Right lobe of liver (tissue), 6 donors: ENCODE measurements around the gene SERPINA3. TPM values are rescaled to one million over a fixed set of nuclear protein-coding genes. Genes with fewer than 3 reads are reported as not detected.

ENCODE experiments used
- ATAC-seq, 4 donors: fragments of 200-7000 bp; cut with Tn5 transposase; one replicate each; pipeline ENCODE4 v1.9.1; 2020; ENCODE audit warnings: mild to moderate bottlenecking in 4 of 4, moderate library complexity in 4 of 4
- DNase-seq, 3 donors: peaks; one replicate each; pipeline ENCODE4 v3.0.0-alpha.2; 2020
- H3K27ac ChIP-seq, 3 donors: fragments of 200-600 bp; one replicate each; pipeline ENCODE4 v1.8.0; 2022
- H3K27me3 ChIP-seq, 2 donors: fragments of 200-600 bp; one replicate each; pipeline ENCODE4 v1.8.0; 2022
- H3K36me3 ChIP-seq, 4 donors: fragments of 200-600 bp; sonication (generic) in 1 of 4; one replicate each; pipeline versions ENCODE4 v1.5.1 to v1.8.0; 2017 to 2022; ENCODE audit warnings: control low read depth in 1 of 4
- H3K4me1 ChIP-seq, 4 donors: fragments of 200-600 bp; sonication (generic) in 1 of 4; one replicate each; pipeline versions ENCODE4 v1.5.1 to v1.8.0; 2017 to 2022; ENCODE audit warnings: control low read depth in 1 of 4
- H3K4me3 ChIP-seq, 3 donors: fragments of 200-600 bp; one replicate each; pipeline ENCODE4 v1.8.0; 2022
- H3K9me3 ChIP-seq, 4 donors: fragments of 200-600 bp; sonication (generic) in 1 of 4; one replicate each; pipeline versions ENCODE4 v1.5.1 to v1.8.0; 2017 to 2022; ENCODE audit warnings: control low read depth in 1 of 4
- CTCF ChIP-seq, 4 donors: fragments of 200-600 bp in 3 of 4; fragments of 450-650 bp in 1 of 4; IDR thresholded peaks; one replicate each; pipeline versions ENCODE4 v1.5.1 to v1.8.0; 2016 to 2022; ENCODE audit warnings: antibody characterized with exemption in 4 of 4, mild to moderate bottlenecking in 2 of 4
- POLR2A ChIP-seq: fragments of 450-650 bp; IDR thresholded peaks from one replicate; pipeline ENCODE4 v1.6.1; 2017; ENCODE audit warnings: antibody characterized with exemption, mild to moderate bottlenecking
- WGBS: methylation state at CpG from one replicate; pipeline ENCODE4 v1.1.6; 2018; ENCODE audit warnings: low coverage, low lambda C conversion rate; ENCODE audit not compliant: insufficient coverage; ENCODE audit errors: missing lambda C conversion rate; 5-methylcytosine and 5-hydroxymethylcytosine counted together
- intact Hi-C, 2 donors: fragments of 100-400 bp; cut with DNase I; formaldehyde crosslinking; loops; one replicate each; pipeline versions ENCODE4 v1.11.2 to v1.14.1; 2022
- total RNA-seq, 6 experiments: library from RNA; depleted of rRNA in 2 of 6; stranded (reverse); fragments of >200 nt in 2 of 6; fragmentation: NEBNext Ultra II Directional in 3 of 6; extraction: Animal tissue kit (Norgen Biotek cat#: 25700) in 3 of 6; gene quantifications; one replicate each; pipeline versions ENCODE4 v1.1.0 to v1.2.4, GENCODE V29; 2016 to 2023
- donor health status: DM: no; HTN: yes; CAD: no.
- donor health status: DM: no; HTN: no; CAD: no.
- donor health status: DM: no; HTN: no; CAD: no.
- donor health status: DM: no; HTN: yes; CAD: no.
- donor health status: DM: no; HTN: yes; CAD: no.

The SERPINA3 gene
- total RNA-seq, 6 experiments from 2014 or later, result 5,211 to 12,749 (median 8,707) TPM

DNA sequence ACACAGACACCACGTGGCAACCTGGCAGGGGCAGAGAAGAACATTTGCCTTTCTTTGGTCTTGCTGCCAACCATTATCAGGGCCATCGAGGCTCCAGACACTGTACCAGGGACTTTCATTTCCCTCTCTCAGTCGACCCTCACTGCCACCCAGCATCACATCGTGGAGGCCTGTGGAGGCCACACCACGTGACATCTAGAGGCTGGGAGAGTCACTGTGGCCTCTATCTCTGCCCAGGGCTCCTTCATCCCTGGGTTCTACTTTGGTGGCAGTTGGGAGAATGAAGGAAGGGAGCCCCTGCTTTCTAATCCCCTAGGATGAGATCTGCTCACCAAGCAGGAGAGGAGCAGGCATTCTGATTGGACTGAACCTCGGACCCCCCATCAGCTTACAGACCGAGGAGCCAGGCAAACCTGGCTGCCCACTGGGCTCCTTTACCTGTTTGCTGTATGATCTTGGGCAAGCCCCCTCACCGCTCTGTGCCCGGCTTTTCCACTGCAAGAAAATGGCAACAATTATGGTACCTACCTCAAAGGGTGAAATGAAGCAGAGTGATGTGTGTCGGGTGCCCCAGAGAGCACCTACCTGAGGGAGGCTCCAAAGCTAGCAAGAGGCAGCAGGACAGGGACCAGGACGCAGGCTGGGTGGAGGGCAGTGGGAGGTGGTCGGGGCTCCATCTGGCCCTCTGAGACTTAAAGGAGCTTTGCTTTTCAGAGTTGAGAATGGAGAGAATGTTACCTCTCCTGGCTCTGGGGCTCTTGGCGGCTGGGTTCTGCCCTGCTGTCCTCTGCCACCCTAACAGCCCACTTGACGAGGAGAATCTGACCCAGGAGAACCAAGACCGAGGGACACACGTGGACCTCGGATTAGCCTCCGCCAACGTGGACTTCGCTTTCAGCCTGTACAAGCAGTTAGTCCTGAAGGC is 1.8 kb downstream of the SERPINA3 start:
- no peaks in the 10 kb centered on the region for H3K27me3 ChIP-seq
- ATAC-seq (peak in 2 of 4 donors; percentile 1 to 4), DNase-seq (peak in 1 of 3 donors; percentile 48)
- no peaks in the 10 kb centered on the region for H3K9me3 ChIP-seq
- TF ChIP-seq CTCF (IDR thresholded peaks at IDR 0.05), result no peak
- TF ChIP-seq POLR2A, result peak; percentile 40
- H3K36me3 ChIP-seq, result peaks cover 0 to 50% (median 19%) of the 10 kb centered on the region in 4 donors
- H3K4me1 ChIP-seq, result peaks cover 0 to 35% (median 3%) of the 10 kb centered on the region in 4 donors
- WGBS, result 13% methylated on average over 13 of the region's 20 CpGs
- intact Hi-C loops, result no loop called here
- peak overlapping the region; percentile 68 to 88 (median 74) for H3K4me3 ChIP-seq
- H3K27ac ChIP-seq, result peak overlapping the region; percentile 55 to 83 (median 67)

GRCh38 chr14:94614802-94615201 is 2.6 kb downstream of the SERPINA3 start:
- intact Hi-C loops, result no loop called here
- WGBS, result 47% methylated on average over 6 of the region's 7 CpGs
- peak in 1 of 4 donors; percentile 8 for ATAC-seq

DNA sequence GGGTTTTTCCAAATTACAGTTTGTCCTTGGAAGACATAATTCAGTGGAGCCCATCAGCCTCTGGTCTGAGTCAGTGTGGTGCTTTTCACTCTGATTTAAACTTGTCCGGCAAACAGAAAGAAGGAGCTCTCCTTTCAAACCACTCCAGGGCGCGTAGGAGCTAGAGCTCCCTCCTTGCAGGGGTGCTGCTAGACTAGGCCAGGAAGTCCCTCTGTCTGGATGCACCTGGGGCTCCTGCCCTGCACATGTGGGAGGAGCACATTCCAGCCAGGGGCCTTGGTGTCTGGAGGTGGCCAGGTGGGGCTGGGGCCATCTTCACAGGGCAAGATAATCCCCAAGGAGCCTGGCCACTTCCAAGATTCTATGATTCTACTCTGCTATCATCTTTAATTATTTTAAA is 3.1 kb downstream of the SERPINA3 start:
- intact Hi-C loops, result no loop called here
- H3K27me3 ChIP-seq, result no peaks in the 10 kb centered on the region
- ATAC-seq (peak in 1 of 4 donors; percentile 1), DNase-seq (peak in 1 of 3 donors; percentile 47)
- no peaks in the 10 kb centered on the region for H3K9me3 ChIP-seq
- no peak overlapping the region for H3K27ac ChIP-seq
- H3K36me3 ChIP-seq, result peaks cover 0 to 62% (median 28%) of the 10 kb centered on the region in 4 donors
- peak overlapping the region; percentile 68 to 88 (median 74) for H3K4me3 ChIP-seq
- TF ChIP-seq POLR2A (no peak), CTCF (IDR thresholded peaks at IDR 0.05) (no peak)
- peaks cover 0 to 43% (median 3%) of the 10 kb centered on the region in 4 donors for H3K4me1 ChIP-seq
- 67% methylated on average over 2 of the region's 3 CpGs for WGBS

More at GRCh38 chr14:94614802-94615201, 2.6 kb downstream of the SERPINA3 start:
- TF ChIP-seq CTCF (IDR thresholded peaks at IDR 0.05) (peak in 1 of 4 donors; percentile 21), POLR2A (no peak)
- Histone ChIP-seq H3K27ac (peak overlapping the region in 1 of 3 donors; percentile 67), H3K4me3 (peak overlapping the region; percentile 68 to 88 (median 74)), H3K27me3 (no peaks in the 10 kb centered on the region), H3K36me3 (peaks cover 0 to 58% (median 26%) of the 10 kb centered on the region in 4 donors), H3K4me1 (peaks cover 0 to 38% (median 3%) of the 10 kb centered on the region in 4 donors), H3K9me3 (no peaks in the 10 kb centered on the region)
- DNase-seq, result peak in 1 of 3 donors; percentile 42

DNA sequence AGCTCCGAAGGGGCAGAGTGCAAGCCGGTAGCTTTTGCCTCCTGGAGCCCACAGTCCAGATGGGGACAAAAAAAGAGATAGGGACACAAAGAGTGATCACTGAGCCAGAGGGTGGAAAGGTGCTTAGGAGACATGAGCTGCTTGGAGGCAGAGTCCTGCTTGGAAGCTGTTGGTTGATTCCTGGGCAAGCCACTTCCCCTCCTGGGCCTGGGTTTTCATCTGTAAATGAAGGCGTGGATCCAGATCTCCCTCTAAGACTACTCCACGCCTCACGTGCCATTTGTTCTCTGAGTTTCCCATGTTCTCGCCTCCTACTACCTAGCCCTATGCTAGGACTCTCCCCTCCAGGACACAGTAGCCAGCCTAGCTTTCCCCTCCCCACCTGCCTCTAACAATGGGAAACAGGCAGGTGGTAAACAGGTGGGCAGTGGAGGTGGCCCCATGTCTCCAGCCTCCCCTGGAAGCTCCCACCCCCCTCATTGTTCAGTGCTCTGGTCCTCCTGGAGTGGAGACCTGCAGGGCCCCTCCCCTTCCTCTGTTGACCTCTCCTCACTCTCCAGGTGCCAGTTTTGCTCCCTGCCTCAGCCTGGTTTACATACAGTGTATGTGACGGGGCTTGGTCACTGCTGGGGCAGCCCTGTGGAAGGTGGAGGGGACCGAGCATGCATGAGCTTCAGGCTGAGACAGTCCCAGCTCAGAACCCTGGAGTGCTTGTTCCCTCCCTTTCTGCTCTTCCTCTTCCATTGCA is 3.8 kb downstream of the SERPINA3 start:
- Histone ChIP-seq H3K27me3 (no peaks in the 10 kb centered on the region), H3K4me3 (peak overlapping the region; percentile 68 to 88 (median 74)), H3K9me3 (no peaks in the 10 kb centered on the region), H3K27ac (no peak overlapping the region), H3K4me1 (peaks cover 0 to 40% (median 1%) of the 10 kb centered on the region in 4 donors), H3K36me3 (peaks cover 0 to 70% (median 32%) of the 10 kb centered on the region in 4 donors)
- DNase-seq (peak in 2 of 3 donors; percentile 47 to 51), ATAC-seq (peak; percentile 0 to 18 (median 4))
- TF ChIP-seq POLR2A, result no peak
- no peak for TF ChIP-seq CTCF (IDR thresholded peaks at IDR 0.05)
- WGBS, result 29% methylated on average over 2 of the region's 8 CpGs
- intact Hi-C loops, result no loop called here
